ENCODE data around the gene RAB3IL1. TPM values are rescaled to one million over a fixed set of nuclear protein-coding genes. Genes with fewer than 3 reads are reported as not detected.

The RAB3IL1 gene
- total RNA-seq, 2 donors from 2014 or later, result 0.33 TPM; not detected in 1

DNA sequence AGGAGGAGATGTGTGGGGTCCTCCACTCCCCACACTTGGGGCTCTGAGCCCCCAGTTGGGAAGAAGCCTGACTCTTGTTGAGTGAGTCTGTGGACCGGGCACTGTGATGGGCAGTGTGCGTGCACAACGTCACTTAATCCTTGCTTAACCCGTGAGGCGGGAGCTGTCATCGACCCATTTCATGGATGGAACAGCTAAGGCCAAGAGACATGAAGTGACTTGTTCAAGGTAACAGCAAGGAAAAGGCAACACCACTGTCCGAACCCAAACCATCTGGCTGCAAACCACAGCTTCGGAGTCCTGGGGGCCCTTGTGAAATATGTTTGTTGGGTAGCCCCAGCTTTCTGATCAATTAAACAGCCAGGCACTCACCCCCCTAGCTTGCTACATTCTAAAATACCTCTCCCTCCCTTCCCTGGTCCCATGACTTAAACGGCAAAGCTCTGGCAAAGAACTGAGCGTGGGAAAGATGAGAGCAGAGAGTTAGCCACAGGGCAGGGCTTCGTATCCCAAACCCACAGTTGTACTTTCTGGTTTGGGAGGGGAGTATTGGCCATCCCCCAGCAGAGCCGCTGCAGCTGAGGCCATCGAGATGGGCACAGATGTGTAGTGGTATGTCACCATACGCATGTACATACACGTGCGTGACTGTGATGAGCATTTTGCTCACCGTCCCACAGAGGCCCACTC lies 63.0 kb downstream of the RAB3IL1 start:
- DNase-seq (ENCODE audit: low spot score in 2 of 2) (no peak), ATAC-seq (no peak)
- H3K36me3 Mint-ChIP-seq, result no peaks in the 10 kb centered on the region
- no peaks in the 10 kb centered on the region for H3K9me3 Mint-ChIP-seq
- H3K27ac Mint-ChIP-seq, result no peak overlapping the region

DNA sequence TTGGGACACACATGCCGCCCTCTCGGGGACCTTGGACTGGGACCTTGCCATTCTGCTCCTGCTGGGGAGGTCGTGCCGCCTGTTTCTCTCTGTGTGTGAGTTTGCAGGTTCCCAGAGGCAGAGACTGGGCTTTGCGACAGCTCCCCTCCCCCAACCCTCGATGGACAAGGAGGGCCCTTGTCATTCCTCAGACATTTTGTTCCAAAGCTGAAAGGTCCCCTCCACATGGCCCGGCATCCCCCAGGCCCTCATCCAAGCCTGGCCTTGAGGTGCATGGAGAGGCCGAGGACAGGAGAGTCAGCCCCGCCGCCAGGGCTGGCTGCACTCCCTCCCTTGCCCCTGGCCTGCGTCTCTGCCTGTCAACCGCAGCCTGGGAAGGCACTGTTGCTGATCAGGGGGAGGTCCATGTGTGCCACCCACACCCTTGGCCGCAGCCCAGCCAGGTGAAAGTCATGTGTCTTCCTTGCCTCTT lies 63.6 kb downstream of the RAB3IL1 start:
- no peaks in the 10 kb centered on the region for H3K9me3 Mint-ChIP-seq
- no peak overlapping the region for H3K27ac Mint-ChIP-seq
- ATAC-seq (no peak), DNase-seq (ENCODE audit: low spot score in 2 of 2) (no peak)
- H3K36me3 Mint-ChIP-seq, result no peaks in the 10 kb centered on the region

DNA sequence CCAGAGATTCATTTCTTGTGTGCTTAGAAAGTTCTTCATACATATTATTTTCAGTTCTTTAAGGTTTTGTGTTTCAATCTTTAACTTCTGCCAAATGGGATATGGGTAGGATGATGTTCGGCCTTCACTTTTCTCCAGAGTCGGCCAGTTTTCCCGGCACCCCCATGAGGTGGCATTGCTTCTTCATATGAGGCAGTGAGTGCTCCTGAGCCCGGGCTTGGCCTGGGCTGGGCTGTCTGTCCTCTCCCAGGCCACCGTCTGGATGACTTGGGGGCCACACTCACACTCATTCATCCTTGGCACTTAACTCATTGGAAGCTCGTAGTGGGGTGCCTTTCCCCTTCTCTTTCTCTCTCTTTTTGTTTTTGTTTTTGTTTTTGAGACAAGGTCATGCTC lies 65.5 kb downstream of the RAB3IL1 start:
- Mint-ChIP-seq H3K36me3 (no peaks in the 10 kb centered on the region), H3K27ac (no peak overlapping the region), H3K9me3 (no peaks in the 10 kb centered on the region)
- no peak for ATAC-seq
- DNase-seq (ENCODE audit: low spot score in 2 of 2), result no peak

DNA sequence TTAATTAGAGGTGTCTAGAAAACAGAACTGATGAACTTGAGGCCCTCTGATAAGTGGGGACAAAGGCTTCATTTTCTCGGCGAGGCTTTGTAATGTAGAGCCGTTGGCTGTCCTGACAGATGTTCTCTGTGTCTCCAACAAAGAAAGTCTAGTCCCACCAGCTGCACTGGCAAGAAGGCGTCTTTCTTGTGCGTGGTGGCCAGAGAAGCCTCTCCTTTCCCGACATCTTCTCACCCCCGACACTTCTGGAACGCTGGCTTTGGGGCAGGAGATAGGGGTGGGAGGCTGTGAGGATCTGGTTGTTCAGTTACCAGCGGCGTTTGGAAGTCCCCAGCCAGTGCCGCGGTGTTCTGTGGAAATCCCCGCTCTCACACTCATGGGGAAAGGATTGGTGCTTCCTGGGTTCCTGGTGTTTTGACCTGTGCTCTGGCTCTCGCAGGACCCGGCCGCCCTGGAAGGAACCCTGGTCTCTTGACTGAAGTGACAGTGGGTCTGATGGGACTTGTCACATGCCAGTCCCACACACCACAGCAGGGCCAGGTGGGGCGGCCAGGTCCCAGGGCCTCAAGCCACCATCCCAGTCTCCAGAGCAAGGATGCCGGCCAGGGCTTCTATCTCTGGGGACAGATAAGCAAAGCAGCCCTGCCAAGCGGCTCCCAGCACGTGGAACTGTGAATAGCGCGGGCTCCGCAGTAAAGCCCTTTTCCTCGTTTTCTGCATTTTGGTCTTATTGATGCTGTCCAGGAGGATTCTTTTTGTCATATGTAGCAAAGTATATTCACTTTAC lies 66.1 kb downstream of the RAB3IL1 start:
- ATAC-seq (no peak), DNase-seq (ENCODE audit: low spot score in 2 of 2) (no peak)
- H3K9me3 Mint-ChIP-seq, result no peaks in the 10 kb centered on the region
- H3K27ac Mint-ChIP-seq, result no peak overlapping the region
- no peaks in the 10 kb centered on the region for H3K36me3 Mint-ChIP-seq

DNA sequence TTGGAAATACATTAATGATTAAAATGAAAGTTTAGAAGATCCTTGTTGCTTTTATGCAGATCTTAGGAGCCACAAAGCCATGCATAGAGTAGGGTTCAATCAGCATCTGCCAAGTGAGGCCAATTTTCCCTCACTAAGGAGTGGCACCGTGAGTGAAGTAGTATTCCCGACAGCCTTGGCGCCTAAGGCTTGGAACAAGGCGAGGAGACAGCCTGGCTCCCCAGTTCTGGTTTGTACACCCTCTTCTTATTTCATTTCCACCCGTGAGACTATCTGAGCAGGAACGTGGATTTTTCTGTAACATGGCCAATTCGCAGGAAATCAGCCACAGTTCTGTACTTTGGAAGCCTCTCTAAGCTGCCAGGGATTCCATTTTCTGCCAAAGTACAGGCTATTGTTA lies 66.7 kb downstream of the RAB3IL1 start:
- DNase-seq (ENCODE audit: low spot score in 2 of 2), result no peak
- Mint-ChIP-seq H3K9me3 (no peaks in the 10 kb centered on the region), H3K27ac (no peak overlapping the region), H3K36me3 (no peaks in the 10 kb centered on the region)
- ATAC-seq, result no peak

DNA sequence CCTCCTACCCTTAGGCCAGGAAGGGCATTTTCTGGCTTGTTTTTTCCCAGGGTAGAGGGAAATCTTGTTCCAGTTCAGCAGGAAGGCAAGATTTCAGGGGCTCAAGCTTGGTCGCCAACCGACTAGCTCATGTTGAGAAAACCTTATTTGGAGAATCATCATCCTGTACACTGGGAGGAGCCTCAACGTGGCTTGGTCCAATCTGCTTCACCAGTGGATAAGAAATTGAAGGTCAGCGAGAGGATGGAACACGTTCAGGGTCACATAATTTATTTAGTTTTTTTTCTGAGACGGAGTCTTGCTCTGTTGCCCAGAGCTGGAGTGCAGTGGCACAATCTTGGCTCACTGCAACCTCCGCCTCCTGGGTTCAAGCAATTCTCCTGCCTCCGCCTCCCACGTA lies 68.7 kb downstream of the RAB3IL1 start:
- ATAC-seq, result no peak
- DNase-seq (ENCODE audit: low spot score in 2 of 2), result no peak
- no peaks in the 10 kb centered on the region for H3K9me3 Mint-ChIP-seq
- H3K36me3 Mint-ChIP-seq, result no peaks in the 10 kb centered on the region
- H3K27ac Mint-ChIP-seq, result no peak overlapping the region

DNA sequence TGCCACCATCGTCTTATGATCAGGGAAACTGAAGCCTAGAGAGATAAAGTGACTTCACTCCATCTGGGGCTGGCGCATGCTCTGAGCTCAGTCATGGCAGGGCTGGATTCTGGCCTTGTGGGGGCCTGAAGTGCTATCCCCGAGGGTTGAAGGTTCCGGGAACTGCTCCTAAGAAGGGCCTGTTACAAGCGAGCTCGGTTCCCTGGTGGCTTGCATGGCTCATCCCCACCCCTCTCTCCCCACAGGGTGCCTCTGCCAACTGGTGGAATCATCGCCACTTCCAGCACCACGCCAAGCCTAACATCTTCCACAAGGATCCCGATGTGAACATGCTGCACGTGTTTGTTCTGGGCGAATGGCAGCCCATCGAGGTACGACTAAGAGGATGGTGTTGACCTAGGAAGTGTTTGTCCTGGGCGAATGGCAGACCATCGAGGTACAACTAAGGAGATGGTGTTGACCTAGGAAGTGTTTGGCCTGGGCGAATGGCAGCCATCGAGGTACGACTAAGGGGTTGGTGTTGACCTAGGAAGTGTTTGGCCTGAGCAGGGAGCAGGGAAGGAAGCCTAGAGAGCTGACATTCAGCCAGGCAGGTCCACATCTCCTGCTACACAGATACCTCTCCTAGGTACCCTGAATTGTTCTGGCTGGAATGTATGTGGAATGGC lies 69.3 kb downstream of the RAB3IL1 start:
- DNase-seq (ENCODE audit: low spot score in 2 of 2) (no peak), ATAC-seq (no peak)
- H3K27ac Mint-ChIP-seq, result no peak overlapping the region
- H3K9me3 Mint-ChIP-seq, result no peaks in the 10 kb centered on the region
- no peaks in the 10 kb centered on the region for H3K36me3 Mint-ChIP-seq

Other genes with a start within 250 kb of the RAB3IL1 start
- under 1 TPM in 1 of 2 donors, not detected in 1; 0.19 TPM for gene DAGLA, start 237.2 kb downstream of the RAB3IL1 start, total RNA-seq
- gene MYRF, start 164.9 kb downstream of the RAB3IL1 start, total RNA-seq, result 1 to 10 TPM in 1 of 2 donors, under 1 TPM in 1; 0.93 to 1.6 TPM
- 100 to 1,000 TPM; 145 to 153 TPM for gene TMEM258, start 125.0 kb downstream of the RAB3IL1 start, total RNA-seq
- gene FEN1, start 124.7 kb downstream of the RAB3IL1 start, total RNA-seq, result 100 to 1,000 TPM in 1 of 2 donors, 10 to 100 TPM in 1; 80.5 to 104 TPM
- gene FADS1, start 100.6 kb downstream of the RAB3IL1 start, total RNA-seq, result 10 to 100 TPM; 16.1 to 28.9 TPM
- 10 to 100 TPM; 42.6 to 55.1 TPM for gene FADS2, start 89.3 kb downstream of the RAB3IL1 start, total RNA-seq
- gene FADS3, start 26.0 kb downstream of the RAB3IL1 start, total RNA-seq, result 10 to 100 TPM in 1 of 2 donors, 1 to 10 TPM in 1; 8.8 to 11.4 TPM
- gene BEST1, start 32.8 kb upstream of the RAB3IL1 start, total RNA-seq, result under 1 TPM; 0.18 to 0.58 TPM
- gene FTH1, start 50.1 kb upstream of the RAB3IL1 start, total RNA-seq, result 1,000 to 10,000 TPM; 1,006 to 1,113 TPM
- 100 to 1,000 TPM; 142 to 205 TPM for gene INCENP, start 206.4 kb upstream of the RAB3IL1 start, total RNA-seq

All from activated naive CD4-positive, alpha-beta T cell treated with anti-CD3 and anti-CD28 coated beads, Interleukin-2, amount 50 U/mL, for 72 hours (primary cell).